Stimulated activated CD4-positive, alpha-beta T cell treated with anti-CD3 and anti-CD28 coated beads, TNF-alpha, amount 100 ng/mL, for 48 hours (primary cell): ENCODE data around the gene MT1A.
"Not testable (repeated sequence)": the region's sequence is repeated elsewhere in the genome, so short reads cannot be mapped to it uniquely, and the experiment has no call there.

Experiments
- DNase-seq, 3 donors: peaks; one replicate each; pipeline ENCODE4 v3.0.0-alpha.2; 2020; ENCODE audit warnings: low read depth in 3 of 3

Gene MT1A

GRCh38 chr16:56657555-56658326 is 19.3 kb downstream of the MT1A start, which contains the start of gene MT1F:
TSS of gene MT1F (plus strand) at chr16:56657959. CDS start at chr16:56658059, 100 bp downstream.
- peak in 2 of 3 donors; percentile 49 to 74 for DNase-seq

- no peak for DNase-seq
Measured at GRCh38 chr16:56658327-56658875, 19.9 kb downstream of the MT1A start.

- DNase-seq: no peak
Measured at GRCh38 chr16:56662357-56663354, 24.2 kb downstream of the MT1A start.

GRCh38 chr16:56664506-56664905 is 26.0 kb downstream of the MT1A start:
- no peak for DNase-seq

- DNase-seq: not testable (repeated sequence)
Measured at GRCh38 chr16:56665286-56666261, 27.1 kb downstream of the MT1A start.

GRCh38 chr16:56667581-56668571 is 29.4 kb downstream of the MT1A start, which contains the start of gene MT1G:
TSS of gene MT1G (minus strand) at chr16:56668065. CDS start at chr16:56667993, 72 bp downstream.
- DNase-seq: no peak

- no peak for DNase-seq
Measured at GRCh38 chr16:56669005-56669839, 30.8 kb downstream of the MT1A start, which contains the start of gene MT1H. TSS of gene MT1H (plus strand) at chr16:56669814. CDS start at chr16:56669885, 71 bp downstream.

- no peak for DNase-seq
Measured at GRCh38 chr16:56669840-56670619, 31.6 kb downstream of the MT1A start.

- no peak for DNase-seq
Measured at GRCh38 chr16:56670620-56670934, 32.1 kb downstream of the MT1A start.

GRCh38 chr16:56671691-56672090 is 33.2 kb downstream of the MT1A start:
- not testable (repeated sequence) for DNase-seq

GRCh38 chr16:56672171-56672570 is 33.7 kb downstream of the MT1A start:
- DNase-seq: not testable (repeated sequence)

GRCh38 chr16:56672761-56673536 is 34.5 kb downstream of the MT1A start:
- DNase-seq: no peak

- no peak for DNase-seq
Measured at GRCh38 chr16:56673921-56674320, 35.5 kb downstream of the MT1A start.

- DNase-seq: not testable (repeated sequence)
Measured at GRCh38 chr16:56674570-56674969, 36.1 kb downstream of the MT1A start.

GRCh38 chr16:56675685-56676210 is 37.3 kb downstream of the MT1A start:
- peak in 1 of 3 donors; percentile 53 for DNase-seq

- DNase-seq: no peak
Measured at GRCh38 chr16:56677474-56677873, 39.0 kb downstream of the MT1A start.
